ENCODE results near the gene SLC25A42.

Gene SLC25A42

GRCh38 chr19:19033176-19033425 is 30.7 kb upstream of the SLC25A42 start:
- Histone ChIP-seq H3K36me3 (ENCODE audit: control insufficient read depth, insufficient read depth, low read length, severe bottlenecking) (peaks cover 27% of the 10 kb centered on the region), H3K27me3 (replicated peaks; ENCODE audit: control insufficient read depth, insufficient read depth, low read length) (no peaks in the 10 kb centered on the region), H3K9ac (ENCODE audit: low read length) (peak overlapping the region; percentile 98), H3K4me3 (ENCODE audit: low read length) (peak overlapping the region; percentile 96), H3K4me1 (ENCODE audit: control insufficient read depth, insufficient read depth, low read length) (peaks cover 15% of the 10 kb centered on the region), H3K9me3 (ENCODE audit: control insufficient read depth, low read length) (no peaks in the 10 kb centered on the region)
- no peak for DNase-seq (ENCODE audit: low read depth)

- Histone ChIP-seq H3K9ac (ENCODE audit: low read length) (peak within 1 kb of the TSS; percentile 98), H3K4me1 (ENCODE audit: control insufficient read depth, insufficient read depth, low read length) (peaks cover 15% of the 10 kb centered on the region), H3K9me3 (ENCODE audit: control insufficient read depth, low read length) (no peaks in the 10 kb centered on the region), H3K27me3 (replicated peaks; ENCODE audit: control insufficient read depth, insufficient read depth, low read length) (no peaks in the 10 kb centered on the region), H3K4me3 (ENCODE audit: low read length) (peak within 1 kb of the TSS; percentile 96), H3K36me3 (ENCODE audit: control insufficient read depth, insufficient read depth, low read length, severe bottlenecking) (peaks cover 24% of the 10 kb centered on the region)
- DNase-seq (ENCODE audit: low read depth): peak; percentile 94
Observed at GRCh38 chr19:19033426-19034203, 30.2 kb upstream of the SLC25A42 start, which contains the start of the genes ARMC6 and SUGP2. Gene ARMC6, plus strand, starts transcription at chr19:19033603. Its CDS starts 607 bp downstream, at chr19:19034210. Gene SUGP2, minus strand, starts transcription at chr19:19033517. Its CDS starts 2,446 bp downstream, at chr19:19031071.

GRCh38 chr19:19034204-19034624 is 29.6 kb upstream of the SLC25A42 start:
- peak; percentile 62 for DNase-seq (ENCODE audit: low read depth)
- Histone ChIP-seq H3K9me3 (ENCODE audit: control insufficient read depth, low read length) (no peaks in the 10 kb centered on the region), H3K27me3 (replicated peaks; ENCODE audit: control insufficient read depth, insufficient read depth, low read length) (no peaks in the 10 kb centered on the region), H3K36me3 (ENCODE audit: control insufficient read depth, insufficient read depth, low read length, severe bottlenecking) (peaks cover 21% of the 10 kb centered on the region), H3K4me3 (ENCODE audit: low read length) (peak overlapping the region; percentile 96), H3K9ac (ENCODE audit: low read length) (peak overlapping the region; percentile 98), H3K4me1 (ENCODE audit: control insufficient read depth, insufficient read depth, low read length) (peaks cover 15% of the 10 kb centered on the region)

- Histone ChIP-seq H3K9me3 (ENCODE audit: control insufficient read depth, low read length) (no peaks in the 10 kb centered on the region), H3K4me3 (ENCODE audit: low read length) (no peak overlapping the region), H3K27me3 (replicated peaks; ENCODE audit: control insufficient read depth, insufficient read depth, low read length) (no peaks in the 10 kb centered on the region), H3K4me1 (ENCODE audit: control insufficient read depth, insufficient read depth, low read length) (peaks cover 8% of the 10 kb centered on the region), H3K9ac (ENCODE audit: low read length) (no peak overlapping the region), H3K36me3 (ENCODE audit: control insufficient read depth, insufficient read depth, low read length, severe bottlenecking) (peaks cover 26% of the 10 kb centered on the region)
- DNase-seq (ENCODE audit: low read depth): no peak
Observed at GRCh38 chr19:19039901-19040300, 23.9 kb upstream of the SLC25A42 start.

GRCh38 chr19:19040417-19040816 is 23.4 kb upstream of the SLC25A42 start:
- H3K4me3 ChIP-seq (ENCODE audit: low read length): no peak overlapping the region
- no peaks in the 10 kb centered on the region for H3K27me3 ChIP-seq (replicated peaks; ENCODE audit: control insufficient read depth, insufficient read depth, low read length)
- peaks cover 8% of the 10 kb centered on the region for H3K4me1 ChIP-seq (ENCODE audit: control insufficient read depth, insufficient read depth, low read length)
- H3K9me3 ChIP-seq (ENCODE audit: control insufficient read depth, low read length): no peaks in the 10 kb centered on the region
- peaks cover 26% of the 10 kb centered on the region for H3K36me3 ChIP-seq (ENCODE audit: control insufficient read depth, insufficient read depth, low read length, severe bottlenecking)
- H3K9ac ChIP-seq (ENCODE audit: low read length): peak overlapping the region; percentile 23
- peak; percentile 94 for DNase-seq (ENCODE audit: low read depth)

GRCh38 chr19:19042732-19043280 is 21.0 kb upstream of the SLC25A42 start:
- Histone ChIP-seq H3K36me3 (ENCODE audit: control insufficient read depth, insufficient read depth, low read length, severe bottlenecking) (peaks cover 30% of the 10 kb centered on the region), H3K4me3 (ENCODE audit: low read length) (no peak overlapping the region), H3K4me1 (ENCODE audit: control insufficient read depth, insufficient read depth, low read length) (peaks cover 15% of the 10 kb centered on the region), H3K9ac (ENCODE audit: low read length) (no peak overlapping the region), H3K27me3 (replicated peaks; ENCODE audit: control insufficient read depth, insufficient read depth, low read length) (no peaks in the 10 kb centered on the region), H3K9me3 (ENCODE audit: control insufficient read depth, low read length) (no peaks in the 10 kb centered on the region)
- DNase-seq (ENCODE audit: low read depth): no peak

GRCh38 chr19:19043481-19043880 is 20.3 kb upstream of the SLC25A42 start:
- Histone ChIP-seq H3K36me3 (ENCODE audit: control insufficient read depth, insufficient read depth, low read length, severe bottlenecking) (peaks cover 24% of the 10 kb centered on the region), H3K4me3 (ENCODE audit: low read length) (no peak overlapping the region), H3K9ac (ENCODE audit: low read length) (no peak overlapping the region), H3K27me3 (replicated peaks; ENCODE audit: control insufficient read depth, insufficient read depth, low read length) (no peaks in the 10 kb centered on the region), H3K4me1 (ENCODE audit: control insufficient read depth, insufficient read depth, low read length) (peaks cover 15% of the 10 kb centered on the region), H3K9me3 (ENCODE audit: control insufficient read depth, low read length) (no peaks in the 10 kb centered on the region)
- no peak for DNase-seq (ENCODE audit: low read depth)

GRCh38 chr19:19043881-19044280 is 19.9 kb upstream of the SLC25A42 start:
- Histone ChIP-seq H3K36me3 (ENCODE audit: control insufficient read depth, insufficient read depth, low read length, severe bottlenecking) (peaks cover 24% of the 10 kb centered on the region), H3K4me1 (ENCODE audit: control insufficient read depth, insufficient read depth, low read length) (peaks cover 15% of the 10 kb centered on the region), H3K9me3 (ENCODE audit: control insufficient read depth, low read length) (no peaks in the 10 kb centered on the region), H3K27me3 (replicated peaks; ENCODE audit: control insufficient read depth, insufficient read depth, low read length) (no peaks in the 10 kb centered on the region), H3K4me3 (ENCODE audit: low read length) (no peak overlapping the region), H3K9ac (ENCODE audit: low read length) (no peak overlapping the region)
- no peak for DNase-seq (ENCODE audit: low read depth)

GRCh38 chr19:19049406-19049805 is 14.4 kb upstream of the SLC25A42 start:
- no peaks in the 10 kb centered on the region for H3K27me3 ChIP-seq (replicated peaks; ENCODE audit: control insufficient read depth, insufficient read depth, low read length)
- peaks cover 40% of the 10 kb centered on the region for H3K36me3 ChIP-seq (ENCODE audit: control insufficient read depth, insufficient read depth, low read length, severe bottlenecking)
- DNase-seq (ENCODE audit: low read depth): no peak
- H3K9ac ChIP-seq (ENCODE audit: low read length): no peak overlapping the region
- peaks cover 10% of the 10 kb centered on the region for H3K4me1 ChIP-seq (ENCODE audit: control insufficient read depth, insufficient read depth, low read length)
- no peaks in the 10 kb centered on the region for H3K9me3 ChIP-seq (ENCODE audit: control insufficient read depth, low read length)
- no peak overlapping the region for H3K4me3 ChIP-seq (ENCODE audit: low read length)

- DNase-seq (ENCODE audit: low read depth): no peak
- Histone ChIP-seq H3K27me3 (replicated peaks; ENCODE audit: control insufficient read depth, insufficient read depth, low read length) (no peaks in the 10 kb centered on the region), H3K9me3 (ENCODE audit: control insufficient read depth, low read length) (no peaks in the 10 kb centered on the region), H3K4me1 (ENCODE audit: control insufficient read depth, insufficient read depth, low read length) (peaks cover 10% of the 10 kb centered on the region), H3K4me3 (ENCODE audit: low read length) (no peak overlapping the region), H3K9ac (ENCODE audit: low read length) (no peak overlapping the region), H3K36me3 (ENCODE audit: control insufficient read depth, insufficient read depth, low read length, severe bottlenecking) (peaks cover 42% of the 10 kb centered on the region)
Observed at GRCh38 chr19:19050104-19050503, 13.7 kb upstream of the SLC25A42 start.

GRCh38 chr19:19050731-19051130 is 13.1 kb upstream of the SLC25A42 start:
- no peak for DNase-seq (ENCODE audit: low read depth)
- no peaks in the 10 kb centered on the region for H3K27me3 ChIP-seq (replicated peaks; ENCODE audit: control insufficient read depth, insufficient read depth, low read length)
- no peak overlapping the region for H3K4me3 ChIP-seq (ENCODE audit: low read length)
- H3K4me1 ChIP-seq (ENCODE audit: control insufficient read depth, insufficient read depth, low read length): peaks cover 10% of the 10 kb centered on the region
- H3K9me3 ChIP-seq (ENCODE audit: control insufficient read depth, low read length): no peaks in the 10 kb centered on the region
- no peak overlapping the region for H3K9ac ChIP-seq (ENCODE audit: low read length)
- peaks cover 48% of the 10 kb centered on the region for H3K36me3 ChIP-seq (ENCODE audit: control insufficient read depth, insufficient read depth, low read length, severe bottlenecking)

Data from adipocyte (in vitro differentiated cells).